ENCODE data around the gene CYP24A1. TPM values are rescaled to one million over a fixed set of nuclear protein-coding genes. Genes with fewer than 3 reads are reported as not detected.
"Not testable (repeated sequence)": the region's sequence is repeated elsewhere in the genome, so short reads cannot be mapped to it uniquely, and the experiment has no call there.

Gene CYP24A1
- total RNA-seq, 1 donor from 2014 or later = not detected

- Mint-ChIP-seq H3K9me3 (peaks cover 7% of the 10 kb centered on the region), H3K27ac (no peak overlapping the region), H3K36me3 (ENCODE audit: low read depth) (no peaks in the 10 kb centered on the region), H3K27me3 (ENCODE audit: low read depth) (no peaks in the 10 kb centered on the region), H3K4me1 (ENCODE audit: low read depth) (no peaks in the 10 kb centered on the region), H3K4me3 (ENCODE audit: low read depth) (no peak overlapping the region)
- no peak for DNase-seq (ENCODE audit: low spot score)
- intact Hi-C loops (cut with micrococcal nuclease) = no loop called here
Measured at GRCh38 chr20:54129350-54129749, 44.4 kb downstream of the CYP24A1 start.

GRCh38 chr20:54127855-54128574 is 45.8 kb downstream of the CYP24A1 start:
- H3K27me3 Mint-ChIP-seq (ENCODE audit: low read depth) = no peaks in the 10 kb centered on the region
- no peaks in the 10 kb centered on the region for H3K36me3 Mint-ChIP-seq (ENCODE audit: low read depth)
- H3K4me3 Mint-ChIP-seq (ENCODE audit: low read depth) = no peak overlapping the region
- intact Hi-C loops (cut with micrococcal nuclease) = no loop called here
- DNase-seq (ENCODE audit: low spot score) = no peak
- no peaks in the 10 kb centered on the region for H3K4me1 Mint-ChIP-seq (ENCODE audit: low read depth)
- H3K27ac Mint-ChIP-seq = no peak overlapping the region
- peaks cover 7% of the 10 kb centered on the region for H3K9me3 Mint-ChIP-seq

GRCh38 chr20:54126806-54127655 is 46.8 kb downstream of the CYP24A1 start:
- no peaks in the 10 kb centered on the region for H3K36me3 Mint-ChIP-seq (ENCODE audit: low read depth)
- intact Hi-C loops (cut with micrococcal nuclease) = no loop called here
- DNase-seq (ENCODE audit: low spot score) = no peak
- H3K27ac Mint-ChIP-seq = no peak overlapping the region
- H3K4me3 Mint-ChIP-seq (ENCODE audit: low read depth) = no peak overlapping the region
- H3K4me1 Mint-ChIP-seq (ENCODE audit: low read depth) = no peaks in the 10 kb centered on the region
- H3K27me3 Mint-ChIP-seq (ENCODE audit: low read depth) = no peaks in the 10 kb centered on the region
- peaks cover 7% of the 10 kb centered on the region for H3K9me3 Mint-ChIP-seq

- H3K4me3 Mint-ChIP-seq (ENCODE audit: low read depth); H3K27ac Mint-ChIP-seq; H3K4me1 Mint-ChIP-seq (ENCODE audit: low read depth); H3K36me3 Mint-ChIP-seq (ENCODE audit: low read depth); H3K27me3 Mint-ChIP-seq (ENCODE audit: low read depth); DNase-seq (ENCODE audit: low spot score); intact Hi-C loops (cut with micrococcal nuclease); H3K9me3 Mint-ChIP-seq: not testable (repeated sequence)
Measured at GRCh38 chr20:54126328-54126727, 47.5 kb downstream of the CYP24A1 start.

- Mint-ChIP-seq H3K27ac (no peak overlapping the region), H3K27me3 (ENCODE audit: low read depth) (no peaks in the 10 kb centered on the region), H3K36me3 (ENCODE audit: low read depth) (no peaks in the 10 kb centered on the region), H3K4me1 (ENCODE audit: low read depth) (no peaks in the 10 kb centered on the region), H3K4me3 (ENCODE audit: low read depth) (no peak overlapping the region), H3K9me3 (no peaks in the 10 kb centered on the region)
- no peak for DNase-seq (ENCODE audit: low spot score)
- intact Hi-C loops (cut with micrococcal nuclease) = no loop called here
Measured at GRCh38 chr20:54123587-54124180, 50.1 kb downstream of the CYP24A1 start.

- DNase-seq (ENCODE audit: low spot score) = no peak
- Mint-ChIP-seq H3K4me3 (ENCODE audit: low read depth) (no peak overlapping the region), H3K36me3 (ENCODE audit: low read depth) (no peaks in the 10 kb centered on the region), H3K27ac (no peak overlapping the region), H3K4me1 (ENCODE audit: low read depth) (no peaks in the 10 kb centered on the region), H3K9me3 (no peaks in the 10 kb centered on the region), H3K27me3 (ENCODE audit: low read depth) (no peaks in the 10 kb centered on the region)
- intact Hi-C loops (cut with micrococcal nuclease) = no loop called here
Measured at GRCh38 chr20:54122681-54123586, 50.9 kb downstream of the CYP24A1 start.

- DNase-seq (ENCODE audit: low spot score) = no peak
- no peak overlapping the region for H3K4me3 Mint-ChIP-seq (ENCODE audit: low read depth)
- H3K9me3 Mint-ChIP-seq = no peaks in the 10 kb centered on the region
- no peaks in the 10 kb centered on the region for H3K36me3 Mint-ChIP-seq (ENCODE audit: low read depth)
- H3K27me3 Mint-ChIP-seq (ENCODE audit: low read depth) = no peaks in the 10 kb centered on the region
- intact Hi-C loops (cut with micrococcal nuclease) = no loop called here
- H3K27ac Mint-ChIP-seq = no peak overlapping the region
- H3K4me1 Mint-ChIP-seq (ENCODE audit: low read depth) = no peaks in the 10 kb centered on the region
Measured at GRCh38 chr20:54122189-54122588, 51.6 kb downstream of the CYP24A1 start.

GRCh38 chr20:54119744-54120143 is 54.0 kb downstream of the CYP24A1 start:
- no peak for DNase-seq (ENCODE audit: low spot score)
- H3K4me1 Mint-ChIP-seq (ENCODE audit: low read depth) = no peaks in the 10 kb centered on the region
- no peaks in the 10 kb centered on the region for H3K36me3 Mint-ChIP-seq (ENCODE audit: low read depth)
- H3K4me3 Mint-ChIP-seq (ENCODE audit: low read depth) = no peak overlapping the region
- H3K27me3 Mint-ChIP-seq (ENCODE audit: low read depth) = no peaks in the 10 kb centered on the region
- no peak overlapping the region for H3K27ac Mint-ChIP-seq
- intact Hi-C loops (cut with micrococcal nuclease) = no loop called here
- no peaks in the 10 kb centered on the region for H3K9me3 Mint-ChIP-seq

GRCh38 chr20:54118220-54119001 is 55.4 kb downstream of the CYP24A1 start:
- peaks cover 2% of the 10 kb centered on the region for H3K27me3 Mint-ChIP-seq (ENCODE audit: low read depth)
- H3K4me3 Mint-ChIP-seq (ENCODE audit: low read depth) = no peak overlapping the region
- H3K9me3 Mint-ChIP-seq = no peaks in the 10 kb centered on the region
- H3K4me1 Mint-ChIP-seq (ENCODE audit: low read depth) = no peaks in the 10 kb centered on the region
- intact Hi-C loops (cut with micrococcal nuclease) = no loop called here
- no peak for DNase-seq (ENCODE audit: low spot score)
- no peaks in the 10 kb centered on the region for H3K36me3 Mint-ChIP-seq (ENCODE audit: low read depth)
- H3K27ac Mint-ChIP-seq = no peak overlapping the region

- H3K36me3 Mint-ChIP-seq (ENCODE audit: low read depth) = no peaks in the 10 kb centered on the region
- peaks cover 2% of the 10 kb centered on the region for H3K27me3 Mint-ChIP-seq (ENCODE audit: low read depth)
- no peak for DNase-seq (ENCODE audit: low spot score)
- no peak overlapping the region for H3K4me3 Mint-ChIP-seq (ENCODE audit: low read depth)
- no peaks in the 10 kb centered on the region for H3K4me1 Mint-ChIP-seq (ENCODE audit: low read depth)
- intact Hi-C loops (cut with micrococcal nuclease) = no loop called here
- H3K27ac Mint-ChIP-seq = no peak overlapping the region
- H3K9me3 Mint-ChIP-seq = no peaks in the 10 kb centered on the region
Measured at GRCh38 chr20:54116550-54117235, 57.1 kb downstream of the CYP24A1 start.

- H3K27me3 Mint-ChIP-seq (ENCODE audit: low read depth) = peaks cover 2% of the 10 kb centered on the region
Measured at GRCh38 chr20:54115172-54115854, 58.5 kb downstream of the CYP24A1 start.

More at GRCh38 chr20:54115172-54115854, 58.5 kb downstream of the CYP24A1 start:
- Mint-ChIP-seq H3K36me3 (ENCODE audit: low read depth) (no peaks in the 10 kb centered on the region), H3K27ac (no peak overlapping the region), H3K4me3 (ENCODE audit: low read depth) (no peak overlapping the region), H3K9me3 (peaks cover 3% of the 10 kb centered on the region), H3K4me1 (ENCODE audit: low read depth) (peaks cover 2% of the 10 kb centered on the region)
- intact Hi-C loops (cut with micrococcal nuclease) = no loop called here
- no peak for DNase-seq (ENCODE audit: low spot score)

Measured in activated T-helper 2 cell treated with anti-CD3 and anti-CD28 coated beads, Interferon-gamma antibody, Interleukin-2, Interleukin-4, amounts not matched to agents 10 μg/mL and 5 μg/mL and 100 μg/mL, durations not matched to agents 14 hours and 24 hours and 36 hours (primary cell).